Ovary (tissue), 3 donors: ENCODE measurements around the gene EIF5AL1.

Experiments
- CTCF ChIP-seq, 3 donors: fragments of 450-650 bp in 2 of 3; fragments of 200-600 bp in 1 of 3; IDR thresholded peaks; one replicate each; pipeline versions ENCODE4 v1.5.1 to v1.8.0; 2016 to 2022; ENCODE audit warnings: antibody characterized with exemption in 3 of 3, mild to moderate bottlenecking in 1 of 3
- EP300 ChIP-seq: sonication (generic); formaldehyde crosslinking; IDR thresholded peaks from one replicate; pipeline ENCODE4 v1.6.1; 2017; ENCODE audit warnings: antibody characterized with exemption
- POLR2A ChIP-seq: fragments of 450-650 bp; IDR thresholded peaks from one replicate; pipeline ENCODE4 v1.6.1; 2017; ENCODE audit warnings: antibody characterized with exemption, mild to moderate bottlenecking, moderate library complexity
- donor health status: DM: no; HTN: no; CAD: no.

DNA sequence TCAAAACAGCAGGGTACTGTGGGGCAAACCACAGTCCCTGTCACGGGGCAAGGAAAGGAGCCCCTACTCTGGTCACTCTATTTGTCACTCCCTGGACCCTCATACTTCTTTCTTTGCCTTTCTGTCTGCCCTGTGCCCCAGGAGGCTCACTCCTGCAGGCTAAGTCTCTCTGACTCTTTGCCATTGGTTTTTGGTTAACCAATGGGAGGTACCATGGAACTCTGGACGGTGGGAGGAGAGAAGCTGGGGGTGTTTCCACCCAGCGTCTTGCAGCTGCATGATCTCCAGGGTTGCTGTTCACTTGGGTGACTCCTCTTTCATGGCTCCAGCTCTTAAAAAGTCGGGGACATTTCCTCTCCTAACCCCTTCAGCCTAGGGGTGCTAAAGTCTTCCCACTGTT is 15.4 kb upstream of the EIF5AL1 start:
- TF ChIP-seq POLR2A (no peak), CTCF (IDR thresholded peaks at IDR 0.05) (no peak), EP300 (no peak)
